Activated B cell treated with CpG ODN at 0.5 μM for 24 hours (primary cell): ENCODE data around the gene NOTUM. TPM values are rescaled to one million over a fixed set of nuclear protein-coding genes. Genes with fewer than 3 reads are reported as not detected.

ENCODE experiments used
- ATAC-seq: fragments of 200-7000 bp; cut with Tn5 transposase; one replicate; pipeline ENCODE4 v1.10.0; 2021; ENCODE audit warnings: low read depth, mild to moderate bottlenecking, moderate library complexity
- CTCF ChIA-PET: fragments of 350-600 bp; sonication (Branson Sonifier 250); formaldehyde crosslinking; loops from one replicate; lab custom pipeline; 2021; ENCODE audit warnings: antibody characterized with exemption; lab: Charles Lee
- POLR2A ChIA-PET: fragments of 350-600 bp; sonication (Branson Sonifier 250); formaldehyde crosslinking; loops from one replicate; lab custom pipeline; 2021; ENCODE audit warnings: antibody characterized with exemption; lab: Charles Lee
- DNase-seq: peaks from one replicate; pipeline ENCODE4 v3.0.0; 2022
- H3K27ac Mint-ChIP-seq: one replicate; pipeline ENCODE4 v1.8.0; 2020; ENCODE audit warnings: mixed read lengths
- H3K27me3 Mint-ChIP-seq: one replicate; pipeline ENCODE4 v1.8.0; 2021; ENCODE audit warnings: mixed read lengths
- H3K36me3 Mint-ChIP-seq: one replicate; pipeline ENCODE4 v1.8.0; 2021; ENCODE audit warnings: low read depth, mixed read lengths
- H3K4me1 Mint-ChIP-seq: one replicate; pipeline ENCODE4 v1.8.0; 2021; ENCODE audit warnings: mixed read lengths
- H3K4me3 Mint-ChIP-seq: one replicate; pipeline ENCODE4 v1.8.0; 2020; ENCODE audit warnings: mild to moderate bottlenecking, mixed read lengths
- H3K9me3 Mint-ChIP-seq: one replicate; pipeline ENCODE4 v1.8.0; 2020; ENCODE audit warnings: mixed read lengths
- CTCF ChIP-seq: fragments of 200-600 bp; IDR thresholded peaks from one replicate; pipeline ENCODE4 v1.8.0; 2022; ENCODE audit warnings: antibody characterized with exemption, mild to moderate bottlenecking
- intact Hi-C: fragments of 100-400 bp; cut with micrococcal nuclease; formaldehyde crosslinking; loops from one replicate; pipeline ENCODE4 v1.15.1; 2024
- total RNA-seq: library from RNA; stranded (reverse); gene quantifications from 2 replicates; pipeline ENCODE4 v1.2.3, GENCODE V29; 2022

NOTUM gene
- total RNA-seq, 1 donor from 2014 or later: not detected

DNA sequence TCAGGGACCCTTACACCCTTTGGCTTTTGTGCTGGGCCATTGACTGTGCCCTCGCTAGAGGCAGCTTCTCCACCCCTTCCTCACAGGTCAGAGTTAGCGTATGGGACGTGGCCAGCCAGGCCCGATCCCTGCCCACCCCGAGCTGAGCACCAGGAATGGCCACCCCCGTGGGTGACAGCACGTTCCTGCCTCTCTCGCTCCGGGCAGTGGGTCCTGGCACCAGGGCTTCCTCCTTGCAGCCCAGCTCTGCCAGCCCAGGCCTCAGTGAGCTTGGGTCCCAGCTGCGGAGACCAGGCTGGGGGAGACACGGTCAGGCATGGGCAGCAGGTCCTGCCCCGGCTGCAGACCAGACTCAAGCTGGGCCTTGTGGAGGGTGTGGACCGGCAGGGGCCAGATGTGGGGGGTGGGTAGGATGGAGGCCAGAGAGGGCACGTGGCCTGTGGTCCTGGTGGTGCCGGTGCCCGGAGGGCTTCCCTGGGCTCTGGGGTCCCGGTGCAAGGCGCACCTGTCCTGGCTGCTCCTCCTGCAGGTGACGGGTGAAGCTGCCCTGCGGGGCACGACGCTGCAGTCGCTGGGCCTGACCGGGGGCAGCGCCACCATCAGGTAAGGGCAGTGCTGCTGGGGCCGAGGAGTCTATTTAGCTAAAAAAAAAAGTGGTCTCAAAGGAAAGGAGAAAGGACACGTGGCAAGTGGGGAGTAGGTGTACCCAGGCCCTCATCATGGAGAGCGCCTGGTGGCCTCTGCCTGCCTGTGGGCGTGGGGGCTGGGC lies 34.7 kb upstream of the NOTUM start:
- H3K27me3 Mint-ChIP-seq: no peaks in the 10 kb centered on the region
- POLR2A ChIA-PET: interaction anchor here (1.0 kb wide), 1 partner anchor 28 kb away, joined by 3 read pairs; no protein-coding TSS in a partner anchor
- no peak overlapping the region for H3K27ac Mint-ChIP-seq

GRCh38 chr17:81994593-81995462 lies 33.8 kb upstream of the NOTUM start:
- ATAC-seq: no peak
- Mint-ChIP-seq H3K27ac (no peak overlapping the region), H3K4me3 (no peak overlapping the region), H3K9me3 (no peaks in the 10 kb centered on the region), H3K4me1 (no peaks in the 10 kb centered on the region), H3K36me3 (peaks cover 17% of the 10 kb centered on the region), H3K27me3 (no peaks in the 10 kb centered on the region)
- no peak for TF ChIP-seq CTCF
- intact Hi-C loops: no loop called here
- POLR2A ChIA-PET: no interaction called here
- CTCF ChIA-PET: no interaction called here
- no peak for DNase-seq

More for the DNA sequence above, 34.7 kb upstream of the NOTUM start:
- peaks cover 14% of the 10 kb centered on the region for H3K36me3 Mint-ChIP-seq
- DNase-seq: no peak
- no peak overlapping the region for H3K4me3 Mint-ChIP-seq
- CTCF ChIA-PET: interaction anchor here (1.1 kb wide), 1 partner anchor 36 kb away, joined by 4 read pairs; no protein-coding TSS in a partner anchor
- intact Hi-C loops: no loop called here
- TF ChIP-seq CTCF: no peak
- H3K9me3 Mint-ChIP-seq: no peaks in the 10 kb centered on the region
- H3K4me1 Mint-ChIP-seq: no peaks in the 10 kb centered on the region
- no peak for ATAC-seq

GRCh38 chr17:81993729-81994592 lies 33.0 kb upstream of the NOTUM start:
- no peaks in the 10 kb centered on the region for H3K4me1 Mint-ChIP-seq
- peaks cover 20% of the 10 kb centered on the region for H3K36me3 Mint-ChIP-seq
- intact Hi-C loops: no loop called here
- no peak overlapping the region for H3K4me3 Mint-ChIP-seq
- no peak for TF ChIP-seq CTCF
- ChIA-PET POLR2A (no interaction called here), CTCF (no interaction called here)
- H3K27me3 Mint-ChIP-seq: no peaks in the 10 kb centered on the region
- H3K9me3 Mint-ChIP-seq: no peaks in the 10 kb centered on the region
- no peak for ATAC-seq
- no peak for DNase-seq
- no peak overlapping the region for H3K27ac Mint-ChIP-seq

DNA sequence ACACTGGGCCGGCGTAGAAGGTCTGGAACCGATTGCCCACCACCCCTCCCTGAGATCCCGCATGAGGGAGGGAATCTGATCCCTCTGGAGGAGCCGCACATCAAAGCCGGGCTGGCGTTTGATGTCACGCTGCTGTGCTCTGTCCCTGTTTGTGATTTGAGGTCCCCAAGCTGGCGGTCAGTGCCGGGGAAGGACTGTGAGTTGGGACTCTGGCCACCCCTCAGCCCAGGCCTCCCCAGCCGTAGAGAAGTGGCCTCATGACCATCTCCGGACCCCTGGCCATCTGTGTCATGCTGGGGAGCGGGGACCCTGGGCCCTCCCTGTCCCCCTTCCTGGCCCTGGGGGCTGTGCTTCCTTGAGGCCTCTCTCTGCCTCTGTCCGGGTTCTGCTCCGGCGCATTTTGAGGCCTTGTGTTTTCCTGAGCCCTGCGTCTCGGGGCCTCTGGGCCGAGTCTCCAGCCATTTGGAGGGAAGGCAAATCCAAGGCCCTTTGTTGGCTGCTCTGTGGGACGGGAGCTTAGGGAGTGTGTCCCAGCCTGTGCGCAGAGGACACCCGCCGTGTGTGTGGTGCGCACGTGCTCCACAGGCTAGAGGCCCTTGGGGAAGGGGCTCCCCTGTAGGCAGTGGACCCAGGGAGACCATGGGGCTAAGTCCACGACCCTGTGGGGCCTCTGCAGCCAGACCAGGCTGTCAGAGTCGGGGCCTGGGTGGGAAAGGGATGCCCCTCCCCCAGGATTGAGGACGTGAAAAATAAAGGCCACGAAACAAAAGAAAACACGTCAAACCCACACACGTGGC lies 31.5 kb upstream of the NOTUM start:
- no peak for TF ChIP-seq CTCF
- Mint-ChIP-seq H3K4me3 (no peak overlapping the region), H3K9me3 (no peaks in the 10 kb centered on the region), H3K27me3 (no peaks in the 10 kb centered on the region), H3K4me1 (no peaks in the 10 kb centered on the region), H3K36me3 (peaks cover 23% of the 10 kb centered on the region), H3K27ac (no peak overlapping the region)
- CTCF ChIA-PET: no interaction called here
- POLR2A ChIA-PET: no interaction called here
- no peak for DNase-seq
- ATAC-seq: no peak
- intact Hi-C loops: no loop called here
